ENCODE measurements around the gene SUMO2.
A peak's percentile ranks its signal among the peaks of the same experiment; 100 is the strongest.
"Not testable (repeated sequence)": the region's sequence is repeated elsewhere in the genome, so short reads cannot be mapped to it uniquely, and the experiment has no call there.

Gene SUMO2

GRCh38 chr17:75182569-75183436, at the start of gene SUMO2:
TSS of gene SUMO2 (minus strand) at chr17:75182959. CDS start at chr17:75182834, 125 bp downstream.
- DNase-seq = peak; percentile 15 to 95 (median 85)

- no peak for DNase-seq
Observed at GRCh38 chr17:75231741-75232464, 49.1 kb upstream of the SUMO2 start.

- DNase-seq = no peak
Observed at GRCh38 chr17:75231071-75231470, 48.3 kb upstream of the SUMO2 start.

GRCh38 chr17:75228847-75229246, 46.1 kb upstream of the SUMO2 start:
- DNase-seq = peak in 2 of 51 donors; percentile 15 to 17

- peak in 7 of 51 donors; percentile 17 to 41 (median 23) for DNase-seq
Observed at GRCh38 chr17:75228305-75228704, 45.5 kb upstream of the SUMO2 start.

GRCh38 chr17:75227729-75228128, 45.0 kb upstream of the SUMO2 start:
- DNase-seq = no peak

GRCh38 chr17:75225016-75225415, 42.3 kb upstream of the SUMO2 start:
- DNase-seq = peak in 1 of 51 donors; percentile 34

- DNase-seq = no peak
Observed at GRCh38 chr17:75219815-75220214, 37.1 kb upstream of the SUMO2 start.

GRCh38 chr17:75218131-75218530, 35.4 kb upstream of the SUMO2 start:
- DNase-seq = no peak

- DNase-seq = no peak
Observed at GRCh38 chr17:75209061-75209460, 26.3 kb upstream of the SUMO2 start.

GRCh38 chr17:75208161-75208560, 25.4 kb upstream of the SUMO2 start:
- DNase-seq = no peak

- no peak for DNase-seq
Observed at GRCh38 chr17:75207760-75208159, 25.0 kb upstream of the SUMO2 start.

GRCh38 chr17:75207050-75207407, 24.3 kb upstream of the SUMO2 start:
- DNase-seq = not testable (repeated sequence)

GRCh38 chr17:75205793-75206163, 23.0 kb upstream of the SUMO2 start:
- no peak for DNase-seq

GRCh38 chr17:75205037-75205792, 22.5 kb upstream of the SUMO2 start, which contains the start of gene NUP85:
TSS of gene NUP85 (plus strand) at chr17:75205679. CDS start at chr17:75205762, 83 bp downstream.
- peak; percentile 77 to 99 (median 92) for DNase-seq

- no peak for DNase-seq
Observed at GRCh38 chr17:75199886-75200618, 17.3 kb upstream of the SUMO2 start.

GRCh38 chr17:75194879-75195278, 12.1 kb upstream of the SUMO2 start:
- DNase-seq = no peak

GRCh38 chr17:75191584-75191983, 8.8 kb upstream of the SUMO2 start:
- no peak for DNase-seq

GRCh38 chr17:75188614-75189013, 5.9 kb upstream of the SUMO2 start:
- no peak for DNase-seq

- DNase-seq = no peak
Observed at GRCh38 chr17:75183999-75184884, 1.5 kb upstream of the SUMO2 start.

Measured in hypothalamus (tissue), 51 donors.